Choroid plexus epithelial cell (primary cell): ENCODE results near the gene GNAI1.
A peak's percentile ranks its signal among the peaks of the same experiment; 100 is the strongest.

Experiments used
- DNase-seq: peaks from one replicate; pipeline ENCODE4 v3.0.0-alpha.2; 2010; ENCODE audit warnings: low read depth
- H3K4me3 ChIP-seq: 2 replicates; pipeline ENCODE4 v1.5.1; 2011; ENCODE audit warnings: low read depth, mild to moderate bottlenecking, control low read depth, low read length, moderate library complexity
- TF ChIP-seq, protein P1 (sequence below): conservative IDR thresholded peaks from 2 replicates; pipeline ENCODE4 v1.5.1; 2011; ENCODE audit warnings: low read depth, mild to moderate bottlenecking, control low read depth, inconsistent platforms, low read length, moderate library complexity

The GNAI1 gene

DNA sequence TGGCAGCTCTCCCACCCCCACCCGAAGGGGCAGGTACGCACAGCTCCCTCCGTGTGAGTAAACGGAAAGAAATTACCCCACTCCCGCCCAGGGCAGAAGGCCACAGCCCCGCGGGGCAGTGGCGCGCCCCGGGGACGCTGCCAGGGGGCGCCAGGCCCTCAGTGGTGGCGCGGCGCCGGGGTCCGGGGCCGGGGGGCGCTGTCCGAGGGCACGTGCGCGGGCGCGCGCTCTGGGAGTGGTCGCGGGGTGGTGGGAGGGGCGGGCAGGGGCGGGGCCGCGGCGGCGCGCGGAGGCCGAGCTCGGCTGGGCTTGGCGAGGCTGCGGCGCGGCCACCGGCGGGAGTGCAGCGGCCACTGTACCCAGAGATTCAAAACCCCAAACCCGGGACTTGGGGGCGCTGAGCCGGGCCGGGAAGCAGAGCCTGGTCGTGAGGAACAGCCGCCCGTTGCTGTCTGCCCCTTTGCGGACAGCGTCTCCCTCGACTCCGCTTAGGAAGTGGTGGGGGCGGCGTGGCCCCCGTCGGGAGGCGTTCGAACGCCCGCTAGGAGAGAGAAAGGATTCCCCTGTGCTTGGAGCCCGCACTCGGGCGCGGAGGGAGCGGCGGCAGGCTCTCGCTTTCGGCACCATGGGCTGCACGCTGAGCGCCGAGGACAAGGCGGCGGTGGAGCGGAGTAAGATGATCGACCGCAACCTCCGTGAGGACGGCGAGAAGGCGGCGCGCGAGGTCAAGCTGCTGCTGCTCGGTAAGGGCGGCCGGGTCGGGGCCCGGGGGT lies at the start of gene GNAI1:
GNAI1 (plus strand) TSS at position 296 of the 773 bp plus-strand sequence; CDS start at position 626, 330 bp downstream.
- DNase-seq = peak; percentile 84
- H3K4me3 ChIP-seq = peak within 1 kb of the TSS; percentile 87
- TF ChIP-seq, protein P1, sequence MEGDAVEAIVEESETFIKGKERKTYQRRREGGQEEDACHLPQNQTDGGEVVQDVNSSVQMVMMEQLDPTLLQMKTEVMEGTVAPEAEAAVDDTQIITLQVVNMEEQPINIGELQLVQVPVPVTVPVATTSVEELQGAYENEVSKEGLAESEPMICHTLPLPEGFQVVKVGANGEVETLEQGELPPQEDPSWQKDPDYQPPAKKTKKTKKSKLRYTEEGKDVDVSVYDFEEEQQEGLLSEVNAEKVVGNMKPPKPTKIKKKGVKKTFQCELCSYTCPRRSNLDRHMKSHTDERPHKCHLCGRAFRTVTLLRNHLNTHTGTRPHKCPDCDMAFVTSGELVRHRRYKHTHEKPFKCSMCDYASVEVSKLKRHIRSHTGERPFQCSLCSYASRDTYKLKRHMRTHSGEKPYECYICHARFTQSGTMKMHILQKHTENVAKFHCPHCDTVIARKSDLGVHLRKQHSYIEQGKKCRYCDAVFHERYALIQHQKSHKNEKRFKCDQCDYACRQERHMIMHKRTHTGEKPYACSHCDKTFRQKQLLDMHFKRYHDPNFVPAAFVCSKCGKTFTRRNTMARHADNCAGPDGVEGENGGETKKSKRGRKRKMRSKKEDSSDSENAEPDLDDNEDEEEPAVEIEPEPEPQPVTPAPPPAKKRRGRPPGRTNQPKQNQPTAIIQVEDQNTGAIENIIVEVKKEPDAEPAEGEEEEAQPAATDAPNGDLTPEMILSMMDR = peak; percentile 16

DNA sequence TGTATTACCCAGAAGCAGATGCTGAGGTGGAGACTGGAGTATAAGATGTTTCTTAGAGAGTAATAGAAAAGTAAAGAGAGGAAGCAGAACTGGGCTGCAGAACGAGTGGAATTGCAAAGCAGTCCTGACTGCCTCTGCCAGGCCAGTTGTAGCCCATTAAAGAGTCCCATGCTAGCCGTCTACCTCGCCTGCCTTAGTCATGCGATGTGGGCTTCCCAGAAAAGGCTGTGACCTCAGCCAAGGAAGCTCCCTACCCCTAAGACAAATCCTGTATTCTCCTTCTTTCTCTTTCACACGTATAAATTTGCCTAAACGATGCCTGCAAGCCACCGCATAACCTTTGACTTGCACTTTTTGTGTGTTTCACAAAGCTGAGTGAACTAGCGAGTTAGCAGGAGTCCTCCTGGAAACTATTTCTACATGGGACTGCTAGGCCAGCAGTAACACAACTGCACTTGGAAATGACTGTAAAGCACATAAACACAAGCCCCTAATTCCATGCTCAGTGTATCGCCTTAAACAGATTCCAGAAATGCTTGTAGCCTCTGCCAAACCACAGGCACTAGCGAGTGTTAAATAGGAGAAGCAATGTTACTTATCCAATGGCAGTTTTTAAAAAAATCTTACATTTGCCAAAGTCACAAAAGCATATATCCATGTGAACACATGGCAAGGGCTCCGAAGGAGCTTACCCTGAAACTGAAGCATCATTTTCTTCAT lies 47.4 kb upstream of the GNAI1 start:
- TF ChIP-seq, protein P1 = no peak
- peak; percentile 94 for DNase-seq
- no peak overlapping the region for H3K4me3 ChIP-seq

- peak; percentile 62 for DNase-seq
- TF ChIP-seq, protein P1 = no peak
- no peak overlapping the region for H3K4me3 ChIP-seq
Observed at GRCh38 chr7:80087771-80088170, 46.9 kb upstream of the GNAI1 start.

GRCh38 chr7:80088705-80089104 lies 45.9 kb upstream of the GNAI1 start:
- TF ChIP-seq, protein P1 = no peak
- no peak overlapping the region for H3K4me3 ChIP-seq
- peak; percentile 63 for DNase-seq

GRCh38 chr7:80089366-80089765 lies 45.3 kb upstream of the GNAI1 start:
- TF ChIP-seq, protein P1 = no peak
- peak; percentile 60 for DNase-seq
- H3K4me3 ChIP-seq = no peak overlapping the region

DNA sequence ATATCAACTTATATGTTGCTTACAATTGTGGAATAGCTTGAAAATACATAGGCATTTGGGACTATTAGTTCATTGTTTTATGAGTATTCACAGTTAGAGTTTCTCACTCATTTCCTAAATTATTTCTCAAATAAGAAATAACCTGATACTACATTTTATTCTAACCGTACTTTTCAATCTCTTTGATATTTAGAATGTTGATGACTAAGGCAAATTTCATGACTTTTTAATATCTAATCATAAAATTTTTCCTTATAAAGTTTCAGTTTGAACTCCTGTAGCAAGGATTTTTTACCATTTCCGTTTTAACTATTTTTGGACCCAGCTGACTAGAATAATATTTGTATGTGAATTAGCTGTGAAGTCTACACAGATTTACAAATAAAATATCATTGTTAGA lies 41.3 kb upstream of the GNAI1 start:
- H3K4me3 ChIP-seq = no peak overlapping the region
- no peak for DNase-seq
- TF ChIP-seq, protein P1 = no peak
